Peyer's patch (tissue), 4 donors: ENCODE results near the gene HS3ST1.

Experiments
- CTCF ChIP-seq, 6 experiments: fragments of 450-650 bp in 4 of 6; fragments of 200-600 bp in 2 of 6; sonication (generic) in 1 of 6; IDR thresholded peaks; one replicate each; pipeline ENCODE4 v1.5.1; 2017 to 2019; ENCODE audit warnings: antibody characterized with exemption in 6 of 6, mild to moderate bottlenecking in 3 of 6, moderate library complexity in 1 of 6
- POLR2A ChIP-seq, 2 donors: fragments of 450-650 bp; IDR thresholded peaks; one replicate each; pipeline ENCODE4 v1.5.1; 2017; ENCODE audit warnings: antibody characterized with exemption in 2 of 2, mild to moderate bottlenecking in 2 of 2, moderate library complexity in 2 of 2

- TF ChIP-seq CTCF (IDR thresholded peaks at IDR 0.05): no peak
- TF ChIP-seq POLR2A (IDR thresholded peaks at IDR 0.05): no peak
Measured at GRCh38 chr4:11430536-11430935, 1.8 kb upstream of the HS3ST1 start.
